IPS-NIHi7 (cell line): ENCODE measurements around the gene PDXDC1.
"Not testable (repeated sequence)": the region's sequence is repeated elsewhere in the genome, so short reads cannot be mapped to it uniquely, and the experiment has no call there.

Source experiments
- DNase-seq: peaks from one replicate; pipeline ENCODE4 v3.0.0; 2012; ENCODE audit warnings: mixed read lengths; ENCODE audit errors: extremely low spot score

PDXDC1 gene

GRCh38 chr16:15012941-15013340 lies 38.1 kb downstream of the PDXDC1 start:
- DNase-seq: not testable (repeated sequence)

GRCh38 chr16:15015671-15016070 lies 40.8 kb downstream of the PDXDC1 start:
- not testable (repeated sequence) for DNase-seq

GRCh38 chr16:15016354-15016753 lies 41.5 kb downstream of the PDXDC1 start:
- DNase-seq: not testable (repeated sequence)

- DNase-seq: not testable (repeated sequence)
These were observed 42.2 kb downstream of the PDXDC1 start for GRCh38 chr16:15016951-15017580.

- DNase-seq: not testable (repeated sequence)
These were observed 46.6 kb downstream of the PDXDC1 start for GRCh38 chr16:15021429-15021828.

GRCh38 chr16:15022194-15022593 lies 47.4 kb downstream of the PDXDC1 start:
- DNase-seq: peak; percentile 37

GRCh38 chr16:15023381-15024077 lies 48.7 kb downstream of the PDXDC1 start:
- DNase-seq: not testable (repeated sequence)

GRCh38 chr16:15024858-15025199 lies 50.0 kb downstream of the PDXDC1 start:
- DNase-seq: not testable (repeated sequence)

- not testable (repeated sequence) for DNase-seq
These were observed 50.6 kb downstream of the PDXDC1 start for GRCh38 chr16:15025234-15025951.

GRCh38 chr16:15027051-15027450 lies 52.2 kb downstream of the PDXDC1 start:
- not testable (repeated sequence) for DNase-seq

- DNase-seq: not testable (repeated sequence)
These were observed 52.9 kb downstream of the PDXDC1 start for GRCh38 chr16:15027503-15028344.

GRCh38 chr16:15028345-15028715 lies 53.5 kb downstream of the PDXDC1 start:
- not testable (repeated sequence) for DNase-seq

GRCh38 chr16:15028801-15029698 lies 54.2 kb downstream of the PDXDC1 start:
- DNase-seq: not testable (repeated sequence)

- DNase-seq: not testable (repeated sequence)
These were observed 54.9 kb downstream of the PDXDC1 start for GRCh38 chr16:15029749-15030148.

- DNase-seq: no peak
These were observed 56.4 kb downstream of the PDXDC1 start for GRCh38 chr16:15031179-15031578.

- no peak for DNase-seq
These were observed 56.8 kb downstream of the PDXDC1 start for GRCh38 chr16:15031586-15031985.

- DNase-seq: no peak
These were observed 57.9 kb downstream of the PDXDC1 start for GRCh38 chr16:15032547-15033308.

GRCh38 chr16:15033309-15033707 lies 58.5 kb downstream of the PDXDC1 start:
- DNase-seq: no peak

- no peak for DNase-seq
These were observed 59.7 kb downstream of the PDXDC1 start for GRCh38 chr16:15034266-15035162.
